Neuronal stem cell (in vitro differentiated cells): ENCODE data around the gene DNMT3L.
"Not testable (repeated sequence)": the region's sequence is repeated elsewhere in the genome, so short reads cannot be mapped to it uniquely, and the experiment has no call there.

Source experiments
- DNase-seq: peaks from one replicate; pipeline ENCODE4 v3.0.0-alpha.2; 2013; ENCODE audit warnings: low spot score
- H2AFZ ChIP-seq: one replicate; pipeline ENCODE4 v1.6.1; 2013; ENCODE audit warnings: mild to moderate bottlenecking, low read length, inconsistent platforms
- H2AK5ac ChIP-seq: 2 replicates; pipeline ENCODE4 v1.6.1; 2013; ENCODE audit warnings: low read depth, mild to moderate bottlenecking, inconsistent platforms, low read length, moderate library complexity, mixed read lengths
- H2BK120ac ChIP-seq: 2 replicates; pipeline ENCODE4 v1.6.1; 2013; ENCODE audit warnings: low read depth, mild to moderate bottlenecking, inconsistent platforms, low read length, moderate library complexity, mixed read lengths
- H2BK12ac ChIP-seq: one replicate; pipeline ENCODE4 v1.6.1; 2013; ENCODE audit warnings: low read length, inconsistent platforms
- H2BK15ac ChIP-seq: 2 replicates; pipeline ENCODE4 v1.6.1; 2013; ENCODE audit warnings: mild to moderate bottlenecking, low read length, inconsistent platforms, mixed read lengths
- H2BK5ac ChIP-seq: one replicate; pipeline ENCODE4 v1.6.1; 2013; ENCODE audit warnings: inconsistent platforms, mild to moderate bottlenecking, low read length, moderate library complexity
- H3K14ac ChIP-seq: one replicate; pipeline ENCODE4 v1.6.1; 2013; ENCODE audit warnings: low read length, inconsistent platforms
- H3K18ac ChIP-seq: 2 replicates; pipeline ENCODE4 v1.6.1; 2013; ENCODE audit warnings: low read length, inconsistent platforms
- H3K23ac ChIP-seq: 2 replicates; pipeline ENCODE4 v1.6.1; 2013; ENCODE audit warnings: low read depth, mild to moderate bottlenecking, mixed read lengths, low read length, inconsistent platforms; ENCODE audit not compliant: poor library complexity
- H3K27ac ChIP-seq: replicated peaks from 3 replicates; pipeline ENCODE4 v1.5.1; 2013; ENCODE audit warnings: low read length, inconsistent platforms
- H3K27me3 ChIP-seq, 3 experiments: 2 replicates each; pipeline ENCODE4 v1.6.1; 2013; ENCODE audit warnings: low read length in 3 of 3, mild to moderate bottlenecking in 2 of 3, inconsistent platforms in 1 of 3, low read depth in 1 of 3, mixed read lengths in 1 of 3, moderate library complexity in 1 of 3; ENCODE audit not compliant: control insufficient read depth in 3 of 3, insufficient read depth in 3 of 3
- H3K36me3 ChIP-seq, 2 donors: replicated peaks in 1 of 2; 2 replicates each; pipeline ENCODE4 v1.6.1; 2013; ENCODE audit warnings: low read length in 2 of 2; ENCODE audit not compliant: control insufficient read depth in 2 of 2, insufficient read depth in 2 of 2
- H3K4ac ChIP-seq: 2 replicates; pipeline ENCODE4 v1.6.1; 2013; ENCODE audit warnings: inconsistent platforms, mild to moderate bottlenecking, low read length, moderate library complexity
- H3K4me1 ChIP-seq, 2 donors: 1 replicate in 1 of 2; 2 replicates in 1 of 2; pipeline ENCODE4 v1.6.1; 2013; ENCODE audit warnings: low read length in 2 of 2, low read depth in 1 of 2; ENCODE audit not compliant: control insufficient read depth in 2 of 2, insufficient read depth in 1 of 2
- H3K4me2 ChIP-seq: one replicate; pipeline ENCODE4 v1.6.1; 2013; ENCODE audit warnings: mild to moderate bottlenecking, low read length, inconsistent platforms; ENCODE audit not compliant: insufficient read depth, poor library complexity, severe bottlenecking
- H3K4me3 ChIP-seq, 2 donors: 2 replicates each; pipeline ENCODE4 v1.5.1; 2013; ENCODE audit warnings: low read length in 2 of 2, mild to moderate bottlenecking in 2 of 2, inconsistent platforms in 1 of 2, moderate library complexity in 1 of 2
- H3K79me1 ChIP-seq: one replicate; pipeline ENCODE4 v1.6.1; 2013; ENCODE audit warnings: low read depth, mild to moderate bottlenecking, inconsistent platforms, low read length, moderate library complexity
- H3K9ac ChIP-seq: one replicate; pipeline ENCODE4 v1.6.1; 2013; ENCODE audit warnings: mild to moderate bottlenecking, low read depth, low read length, inconsistent platforms; ENCODE audit not compliant: poor library complexity
- H3K9me3 ChIP-seq, 2 donors: replicated peaks in 1 of 2; 2 replicates each; pipeline versions ENCODE3 to v1.6.1; 2013; ENCODE audit warnings: low read length in 2 of 2, mild to moderate bottlenecking in 2 of 2, inconsistent platforms in 1 of 2, low read depth in 1 of 2, mixed read lengths in 1 of 2, moderate library complexity in 1 of 2; ENCODE audit not compliant: control insufficient read depth in 2 of 2, insufficient read depth in 1 of 2
- H4K8ac ChIP-seq: one replicate; pipeline ENCODE4 v1.6.1; 2013; ENCODE audit warnings: low read depth, mild to moderate bottlenecking, inconsistent platforms, low read length, moderate library complexity
- H4K91ac ChIP-seq: one replicate; pipeline ENCODE4 v1.6.1; 2013; ENCODE audit warnings: low read length, low read depth, mild to moderate bottlenecking, inconsistent platforms; ENCODE audit not compliant: poor library complexity
- WGBS, 2 donors: extraction: QIAGEN DNeasy Blood & Tissue Kit; methylation state at CpG; one replicate each; pipeline ENCODE4 v1.1.7; 2013; ENCODE audit warnings: missing lambda C conversion rate in 2 of 2, mixed read lengths in 1 of 2; ENCODE audit not compliant: insufficient read length in 2 of 2, insufficient replicate concordance in 1 of 2; ENCODE audit errors: extremely low coverage in 2 of 2; 5-methylcytosine and 5-hydroxymethylcytosine counted together

Gene DNMT3L

GRCh38 chr21:44228109-44228508, 33.6 kb downstream of the DNMT3L start:
- H3K23ac ChIP-seq, H2BK5ac ChIP-seq, H3K27ac ChIP-seq, H3K4me1 ChIP-seq, H3K4me3 ChIP-seq, DNase-seq, H4K8ac ChIP-seq, H3K36me3 ChIP-seq, H3K9me3 ChIP-seq, H2BK15ac ChIP-seq, H4K91ac ChIP-seq, H3K79me1 ChIP-seq, H2AFZ ChIP-seq, H3K4me2 ChIP-seq, H3K27me3 ChIP-seq, H3K14ac ChIP-seq, H3K18ac ChIP-seq, H3K4ac ChIP-seq, H3K9ac ChIP-seq, H2BK120ac ChIP-seq, H2BK12ac ChIP-seq, H2AK5ac ChIP-seq: not testable (repeated sequence)
- WGBS, 2 donors: no CpG with 5 or more reads among the region's 13 CpGs

- not testable (repeated sequence) for H4K8ac ChIP-seq, H3K27me3 ChIP-seq, H3K4me3 ChIP-seq, H2BK15ac ChIP-seq, DNase-seq, H2BK12ac ChIP-seq, H2AK5ac ChIP-seq, H3K9ac ChIP-seq, H2BK120ac ChIP-seq, H3K36me3 ChIP-seq, H3K14ac ChIP-seq, H3K4me2 ChIP-seq, H3K23ac ChIP-seq, H2BK5ac ChIP-seq, H3K79me1 ChIP-seq, H3K4me1 ChIP-seq, H3K4ac ChIP-seq, H4K91ac ChIP-seq, H3K27ac ChIP-seq, H3K9me3 ChIP-seq, H2AFZ ChIP-seq, H3K18ac ChIP-seq
- WGBS, 2 donors: no CpG with 5 or more reads among the region's 9 CpGs
Observed at GRCh38 chr21:44227614-44228013, 34.1 kb downstream of the DNMT3L start.

GRCh38 chr21:44225605-44226004, 36.1 kb downstream of the DNMT3L start:
- not testable (repeated sequence) for H3K4me2 ChIP-seq, H3K4ac ChIP-seq
- WGBS, 2 donors: no CpG with 5 or more reads among the region's 6 CpGs

GRCh38 chr21:44223334-44223733, 38.4 kb downstream of the DNMT3L start:
- H2BK5ac ChIP-seq: not testable (repeated sequence)

More at GRCh38 chr21:44225605-44226004, 36.1 kb downstream of the DNMT3L start:
- not testable (repeated sequence) for H2BK120ac ChIP-seq, H2BK15ac ChIP-seq, H3K14ac ChIP-seq, H2BK5ac ChIP-seq, H3K9ac ChIP-seq, H4K91ac ChIP-seq, H3K9me3 ChIP-seq, H3K27me3 ChIP-seq, H3K79me1 ChIP-seq, H3K4me3 ChIP-seq, H3K23ac ChIP-seq, H4K8ac ChIP-seq, H3K18ac ChIP-seq, H3K27ac ChIP-seq, H2AK5ac ChIP-seq, H2BK12ac ChIP-seq, H3K4me1 ChIP-seq, DNase-seq, H3K36me3 ChIP-seq, H2AFZ ChIP-seq

More at GRCh38 chr21:44223334-44223733, 38.4 kb downstream of the DNMT3L start:
- not testable (repeated sequence) for H2AFZ ChIP-seq, H3K36me3 ChIP-seq, H3K4me1 ChIP-seq, H3K27ac ChIP-seq, H3K23ac ChIP-seq, H3K4ac ChIP-seq, H4K91ac ChIP-seq, H2BK120ac ChIP-seq, H2BK15ac ChIP-seq, H3K9ac ChIP-seq, H3K9me3 ChIP-seq, H3K4me3 ChIP-seq, H3K79me1 ChIP-seq, H3K18ac ChIP-seq, DNase-seq, H3K27me3 ChIP-seq, H3K14ac ChIP-seq, H4K8ac ChIP-seq, H2BK12ac ChIP-seq, H2AK5ac ChIP-seq, H3K4me2 ChIP-seq
- WGBS, 2 donors: no CpG with 5 or more reads among the region's 5 CpGs
